GM12878 (cell line): ENCODE data around the gene SGSH. TPM values are rescaled to one million over a fixed set of nuclear protein-coding genes. Genes with fewer than 3 reads are reported as not detected.

Source experiments
- ATAC-seq: fragments of 200-7000 bp; cut with Tn5 transposase; 3 replicates; pipeline ENCODE4 v1.9.1; 2020; ENCODE audit warnings: mild to moderate bottlenecking, moderate library complexity
- BruUV-seq: library from RNA; stranded (reverse); fragments of 400-500 nt; replicated peaks from 2 replicates; lab custom pipeline; 2021; lab: Mats Ljungman, UMichigan
- CTCF ChIA-PET: fragments of 300-600 bp; sonication (Branson Sonifier 250); formaldehyde crosslinking; extraction: SDS; loops from one replicate; lab custom pipeline; 2021; ENCODE audit warnings: inconsistent platforms; lab: Yijun Ruan, JAX
- POLR2A ChIA-PET: fragments of 350-600 bp; formaldehyde crosslinking; extraction: SDS; loops from one replicate; lab custom pipeline; 2021; ENCODE audit warnings: inconsistent platforms; lab: Charles Lee
- RAD21 ChIA-PET: fragments of 300-600 bp; sonication (Branson Sonifier 250); formaldehyde crosslinking; loops from one replicate; lab custom pipeline; 2023; ENCODE audit warnings: antibody characterized with exemption; ENCODE audit not compliant: unreplicated experiment; lab: Charles Lee
- SMC1A ChIA-PET: fragments of 300-600 bp; sonication (Branson Sonifier 250); formaldehyde crosslinking; loops from one replicate; lab custom pipeline; 2023; ENCODE audit not compliant: unreplicated experiment, uncharacterized antibody; lab: Charles Lee
- DNase-seq: peaks from one replicate; pipeline ENCODE4 v3.0.0-alpha.2; 2011; ENCODE audit warnings: low read depth, low spot score
- FAIRE-seq: peaks from 3 replicates; lab custom pipeline; 2011; peaks lifted over from hg19 to GRCh38; lab: Jason Lieb, UNC
- H2AFZ ChIP-seq: 2 replicates; pipeline ENCODE4 v1.6.0; 2011; ENCODE audit warnings: low read depth, low read length, control low read depth; ENCODE audit not compliant: control insufficient read depth
- H3K27ac ChIP-seq: 2 replicates; pipeline ENCODE4 v1.5.1; 2011; ENCODE audit warnings: control low read depth; ENCODE audit not compliant: control insufficient read depth, insufficient read depth
- H3K27me3 ChIP-seq, 2 experiments: replicated peaks in 1 of 2; 2 replicates each; pipeline versions ENCODE4 v1.6.0 to v1.6.1; 2011; ENCODE audit warnings: low read length in 1 of 2; ENCODE audit not compliant: control insufficient read depth in 2 of 2, insufficient read depth in 2 of 2
- H3K36me3 ChIP-seq, 2 experiments: 2 replicates each; pipeline ENCODE4 v1.5.1; 2011; ENCODE audit warnings: low read length in 1 of 2; ENCODE audit not compliant: control insufficient read depth in 2 of 2, insufficient read depth in 2 of 2
- H3K4me1 ChIP-seq: 2 replicates; pipeline ENCODE4 v1.6.1; 2011; ENCODE audit warnings: mild to moderate bottlenecking, low read length, moderate library complexity, mixed read lengths; ENCODE audit not compliant: control insufficient read depth, insufficient read depth
- H3K4me2 ChIP-seq: 2 replicates; pipeline ENCODE4 v1.6.0; 2011; ENCODE audit warnings: control low read depth; ENCODE audit not compliant: control insufficient read depth, insufficient read depth
- H3K4me3 ChIP-seq: fragments of 200-600 bp; sonication (generic); 2 replicates; pipeline ENCODE4 v1.5.1; 2016
- H3K79me2 ChIP-seq: 2 replicates; pipeline ENCODE4 v1.6.0; 2011; ENCODE audit warnings: low read length; ENCODE audit not compliant: control insufficient read depth, insufficient read depth
- H3K9ac ChIP-seq: 2 replicates; pipeline ENCODE4 v1.8.0; 2011; ENCODE audit warnings: low read length, control low read depth, mixed read lengths; ENCODE audit not compliant: control insufficient read depth, insufficient read depth
- H3K9me3 ChIP-seq: replicated peaks from 3 replicates; pipeline ENCODE4 v1.5.1; 2011; ENCODE audit warnings: mild to moderate bottlenecking, low read length; ENCODE audit not compliant: control insufficient read depth, insufficient read depth
- H4K20me1 ChIP-seq: 2 replicates; pipeline ENCODE4 v1.6.0; 2011; ENCODE audit not compliant: control insufficient read depth, insufficient read depth
- ATF7 ChIP-seq: fragments of 450-650 bp; IDR thresholded peaks from 2 replicates; pipeline ENCODE4 v1.6.1; 2016; ENCODE audit warnings: low read depth, mild to moderate bottlenecking
- CBX5 ChIP-seq: sonication (generic); IDR thresholded peaks from 2 replicates; pipeline ENCODE4 v1.6.1; 2016; ENCODE audit warnings: low read depth, moderate library complexity, mild to moderate bottlenecking, inconsistent platforms
- CHD4 ChIP-seq: fragments of 200-600 bp; sonication (generic); IDR thresholded peaks from 2 replicates; pipeline ENCODE4 v1.6.1; 2016; ENCODE audit warnings: mild to moderate bottlenecking
- EED ChIP-seq: sonication (generic); IDR thresholded peaks from 2 replicates; pipeline ENCODE4 v1.6.1; 2016; ENCODE audit warnings: antibody characterized with exemption, low read depth
- KAT2A ChIP-seq: conservative IDR thresholded peaks from 2 replicates; pipeline ENCODE4 v1.6.1; 2011; ENCODE audit warnings: low read depth, low read length; ENCODE audit not compliant: control insufficient read depth
- MTA3 ChIP-seq: IDR thresholded peaks from 2 replicates; pipeline ENCODE4 v1.6.1; 2012; ENCODE audit warnings: low read length, inconsistent platforms, borderline replicate concordance
- NR2F1 ChIP-seq: fragments of 450-650 bp; conservative IDR thresholded peaks from 2 replicates; pipeline ENCODE4 v1.6.1; 2017; ENCODE audit warnings: mild to moderate bottlenecking
- NRF1 ChIP-seq: conservative IDR thresholded peaks from 2 replicates; pipeline ENCODE4 v1.6.1; 2011; ENCODE audit warnings: mild to moderate bottlenecking, low read depth, low read length, improper control_type of control experiment
- SIN3A ChIP-seq: IDR thresholded peaks from 2 replicates; pipeline ENCODE4 v1.6.1; 2012; ENCODE audit warnings: low read depth, low read length, improper control_type of control experiment
- SMARCA5 ChIP-seq: fragments of 450-650 bp; IDR thresholded peaks from 2 replicates; pipeline ENCODE4 v1.6.1; 2017; ENCODE audit warnings: mild to moderate bottlenecking
- SP1 ChIP-seq: IDR thresholded peaks from one replicate; pipeline ENCODE4 v1.6.1; 2011; ENCODE audit warnings: low read depth, low read length
- SUPT20H ChIP-seq: IDR thresholded peaks from 2 replicates; pipeline ENCODE4 v1.6.1; 2011; ENCODE audit warnings: low read depth, mild to moderate bottlenecking, low read length, moderate library complexity, borderline replicate concordance; ENCODE audit not compliant: control insufficient read depth
- ZSCAN29 ChIP-seq: fragments of 450-650 bp; IDR thresholded peaks from 2 replicates; pipeline ENCODE4 v1.6.1; 2017; ENCODE audit warnings: mild to moderate bottlenecking, moderate library complexity
- WGBS: methylation state at CpG from one replicate; pipeline ENCODE4 v1.1.6; 2016; ENCODE audit warnings: low lambda C conversion rate; ENCODE audit not compliant: insufficient replicate concordance, insufficient coverage; ENCODE audit errors: missing lambda C conversion rate; 5-methylcytosine and 5-hydroxymethylcytosine counted together
- in situ Hi-C: fragments of 300-500 bp; cut with MboI; formaldehyde crosslinking; loops from 9 replicates; pipeline ENCODE4 v1.14.3; 2018; ENCODE audit warnings: mixed read lengths
- intact Hi-C: fragments of 100-400 bp; cut with micrococcal nuclease; formaldehyde crosslinking; loops from one replicate; pipeline ENCODE4 v1.14.2; 2022; ENCODE audit not compliant: unreplicated experiment
- polyA plus RNA-seq, 11 experiments: library from polyadenylated mRNA; depleted of rRNA in 4 of 11; unstranded in 6 of 11; stranded (reverse) in 5 of 11; fragments of >200 nt; fragmentation: Nextera tagmentation in 4 of 11; fragmentation: Illumina TruSeq in 1 of 11; extraction: Ambion mirVana in 4 of 11; extraction: Trizol in 1 of 11; gene quantifications; 1 replicate in 1 of 11; 2 replicates in 10 of 11; pipeline versions ENCODE4 v1.2.1 to v1.2.3, GENCODE V29; 2011 to 2016; ENCODE audit warnings: inconsistent platforms in 2 of 11, missing spikeins in 2 of 11, low read depth in 1 of 11
- total RNA-seq, 4 experiments: library from RNA; depleted of rRNA in 3 of 4; stranded (reverse); fragments of >200 nt in 3 of 4; fragmentation: Illumina TruSeq in 1 of 4; extraction: Trizol in 1 of 4; gene quantifications; 2 replicates each; pipeline versions ENCODE4 v1.2.1 to v1.2.3, GENCODE V29; 2013 to 2021
- TF ChIP-seq, protein P1 (sequence below): fragments of 450-650 bp; formaldehyde crosslinking; IDR thresholded peaks from 2 replicates; pipeline ENCODE4 v1.4.0; 2022; ENCODE audit warnings: mild to moderate bottlenecking, moderate library complexity
- TF ChIP-seq, protein P2 (sequence below): IDR thresholded peaks from 2 replicates; pipeline ENCODE4 v1.6.1; 2012; ENCODE audit warnings: low read depth, low read length, improper control_type of control experiment
- TF ChIP-seq, protein P3 (sequence below): IDR thresholded peaks from 2 replicates; pipeline ENCODE4 v1.6.1; 2011; ENCODE audit warnings: low read depth, low read length, improper control_type of control experiment, borderline replicate concordance
- TF ChIP-seq, protein P4 (sequence below): IDR thresholded peaks from 2 replicates; pipeline ENCODE4 v1.6.1; 2012; ENCODE audit warnings: low read depth, low read length, improper control_type of control experiment

Gene SGSH
- total and polyA plus RNA-seq, 10 of the 15 experiments (the other 5 are each of a cell fraction or from before 2014, with no cell fraction given), result 0.13 to 17.2 (median 6.0) TPM

DNA sequence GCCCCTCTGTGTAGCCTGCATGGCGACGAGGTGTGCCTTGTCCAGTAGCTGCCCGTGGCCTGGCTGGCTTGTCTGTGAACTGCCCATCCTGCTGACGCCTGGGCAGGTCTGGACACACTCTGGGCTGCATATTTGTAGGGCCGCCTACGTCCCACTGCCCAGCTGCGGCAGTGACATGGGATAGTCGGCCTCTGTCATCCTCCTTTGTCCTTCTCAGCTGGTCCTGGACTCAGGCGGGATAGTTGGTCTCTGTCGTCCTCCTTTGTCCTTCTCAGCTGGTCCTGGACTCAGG, 35.8 kb downstream of the SGSH start:
- H3K27ac ChIP-seq, result no peak overlapping the region
- SMC1A ChIA-PET, result no interaction called here
- no peak for FAIRE-seq
- TF ChIP-seq, protein P1, sequence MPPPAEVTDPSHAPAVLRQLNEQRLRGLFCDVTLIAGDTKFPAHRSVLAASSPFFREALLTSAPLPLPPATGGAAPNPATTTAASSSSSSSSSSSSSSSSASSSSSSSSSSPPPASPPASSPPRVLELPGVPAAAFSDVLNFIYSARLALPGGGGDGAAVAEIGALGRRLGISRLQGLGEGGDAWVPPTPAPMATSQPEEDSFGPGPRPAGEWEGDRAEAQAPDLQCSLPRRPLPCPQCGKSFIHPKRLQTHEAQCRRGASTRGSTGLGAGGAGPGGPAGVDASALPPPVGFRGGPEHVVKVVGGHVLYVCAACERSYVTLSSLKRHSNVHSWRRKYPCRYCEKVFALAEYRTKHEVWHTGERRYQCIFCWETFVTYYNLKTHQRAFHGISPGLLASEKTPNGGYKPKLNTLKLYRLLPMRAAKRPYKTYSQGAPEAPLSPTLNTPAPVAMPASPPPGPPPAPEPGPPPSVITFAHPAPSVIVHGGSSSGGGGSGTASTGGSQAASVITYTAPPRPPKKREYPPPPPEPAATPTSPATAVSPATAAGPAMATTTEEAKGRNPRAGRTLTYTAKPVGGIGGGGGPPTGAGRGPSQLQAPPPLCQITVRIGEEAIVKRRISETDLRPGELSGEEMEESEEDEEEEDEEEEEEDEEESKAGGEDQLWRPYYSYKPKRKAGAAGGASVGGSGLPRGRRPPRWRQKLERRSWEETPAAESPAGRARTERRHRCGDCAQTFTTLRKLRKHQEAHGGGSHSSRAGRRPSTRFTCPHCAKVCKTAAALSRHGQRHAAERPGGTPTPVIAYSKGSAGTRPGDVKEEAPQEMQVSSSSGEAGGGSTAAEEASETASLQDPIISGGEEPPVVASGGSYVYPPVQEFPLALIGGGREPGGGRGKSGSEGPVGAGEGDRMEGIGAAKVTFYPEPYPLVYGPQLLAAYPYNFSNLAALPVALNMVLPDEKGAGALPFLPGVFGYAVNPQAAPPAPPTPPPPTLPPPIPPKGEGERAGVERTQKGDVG (CRISPR knock-in tag), result no peak
- no peak for TF ChIP-seq SIN3A
- TF ChIP-seq, protein P2, sequence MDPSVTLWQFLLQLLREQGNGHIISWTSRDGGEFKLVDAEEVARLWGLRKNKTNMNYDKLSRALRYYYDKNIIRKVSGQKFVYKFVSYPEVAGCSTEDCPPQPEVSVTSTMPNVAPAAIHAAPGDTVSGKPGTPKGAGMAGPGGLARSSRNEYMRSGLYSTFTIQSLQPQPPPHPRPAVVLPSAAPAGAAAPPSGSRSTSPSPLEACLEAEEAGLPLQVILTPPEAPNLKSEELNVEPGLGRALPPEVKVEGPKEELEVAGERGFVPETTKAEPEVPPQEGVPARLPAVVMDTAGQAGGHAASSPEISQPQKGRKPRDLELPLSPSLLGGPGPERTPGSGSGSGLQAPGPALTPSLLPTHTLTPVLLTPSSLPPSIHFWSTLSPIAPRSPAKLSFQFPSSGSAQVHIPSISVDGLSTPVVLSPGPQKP, result no peak
- no peak for TF ChIP-seq CBX5
- TF ChIP-seq CHD4, result no peak
- TF ChIP-seq EED, result no peak
- no peak for TF ChIP-seq SUPT20H
- TF ChIP-seq, protein P3, sequence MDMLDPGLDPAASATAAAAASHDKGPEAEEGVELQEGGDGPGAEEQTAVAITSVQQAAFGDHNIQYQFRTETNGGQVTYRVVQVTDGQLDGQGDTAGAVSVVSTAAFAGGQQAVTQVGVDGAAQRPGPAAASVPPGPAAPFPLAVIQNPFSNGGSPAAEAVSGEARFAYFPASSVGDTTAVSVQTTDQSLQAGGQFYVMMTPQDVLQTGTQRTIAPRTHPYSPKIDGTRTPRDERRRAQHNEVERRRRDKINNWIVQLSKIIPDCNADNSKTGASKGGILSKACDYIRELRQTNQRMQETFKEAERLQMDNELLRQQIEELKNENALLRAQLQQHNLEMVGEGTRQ, result no peak
- no peak for TF ChIP-seq ATF7
- TF ChIP-seq SMARCA5, result no peak
- TF ChIP-seq, protein P4, sequence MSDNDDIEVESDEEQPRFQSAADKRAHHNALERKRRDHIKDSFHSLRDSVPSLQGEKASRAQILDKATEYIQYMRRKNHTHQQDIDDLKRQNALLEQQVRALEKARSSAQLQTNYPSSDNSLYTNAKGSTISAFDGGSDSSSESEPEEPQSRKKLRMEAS, result no peak
- TF ChIP-seq ZSCAN29, result no peak
- no peak for TF ChIP-seq KAT2A
- no peak for TF ChIP-seq NR2F1
- no peak for TF ChIP-seq SP1
- no peak for TF ChIP-seq MTA3
- no peak for TF ChIP-seq NRF1
- TF ChIP-seq, all 136 proteins: peak for 0
- Histone ChIP-seq H3K9ac (no peak overlapping the region), H2AFZ (no peak overlapping the region), H3K4me1 (no peaks in the 10 kb centered on the region), H3K36me3 (no peaks in the 10 kb centered on the region), H3K4me3 (no peak overlapping the region), H3K9me3 (no peaks in the 10 kb centered on the region), H4K20me1 (no peaks in the 10 kb centered on the region), H3K79me2 (no peaks in the 10 kb centered on the region), H3K4me2 (no peak overlapping the region), H3K27me3 (peaks cover 0 to 2% of the 10 kb centered on the region in 2 experiments; a peak in 2 of 4 replicates)
- DNase-seq, result no peak
- no peak for ATAC-seq
- 40% methylated on average over 8 of the region's 10 CpGs for WGBS
- BruUV-seq, result no TSS peak
- ChIA-PET RAD21 (no interaction called here), CTCF (no interaction called here), POLR2A (no interaction called here)
- in situ Hi-C loops, result no loop called here
- intact Hi-C loops, result no loop called here
